SK-N-SH (cell line): ENCODE results near the gene GPR75. TPM values are rescaled to one million over a fixed set of nuclear protein-coding genes. Genes with fewer than 3 reads are reported as not detected.
A peak's percentile ranks its signal among the peaks of the same experiment; 100 is the strongest.

ENCODE experiments used
- CTCF ChIA-PET: fragments of 300-600, 350-600 bp; formaldehyde crosslinking; extraction: SDS; loops from one replicate; lab custom pipeline; 2021; lab: Yijun Ruan, JAX
- POLR2A ChIA-PET: fragments of 350-600 bp; sonication (Branson Sonifier 250); formaldehyde crosslinking; extraction: SDS; loops from one replicate; lab custom pipeline; 2020; ENCODE audit warnings: antibody characterized with exemption, inconsistent platforms; lab: Yijun Ruan, JAX
- DNase-seq: peaks from one replicate; pipeline ENCODE4 v3.0.0; 2012
- H2AFZ ChIP-seq: fragments of 200-600 bp; sonication (generic); 2 replicates; pipeline ENCODE4 v1.8.1; 2016; ENCODE audit warnings: antibody characterized with exemption, mild to moderate bottlenecking, low read depth
- H3F3A ChIP-seq: fragments of 200-600 bp; sonication (generic); replicated peaks from 2 replicates; pipeline ENCODE3; 2016; ENCODE audit warnings: antibody characterized with exemption, mild to moderate bottlenecking; ENCODE audit not compliant: insufficient read depth
- H3K27ac ChIP-seq, 2 experiments: fragments of 200-500 bp in 1 of 2; fragments of 200-600 bp in 1 of 2; sonication (Bioruptor generic) in 1 of 2; sonication (generic), shearing (Covaris generic) in 1 of 2; 2 replicates each; pipeline versions ENCODE4 v1.5.1 to v1.6.1; 2014 to 2016; ENCODE audit warnings: low read depth in 2 of 2, inconsistent platforms in 1 of 2, low read length in 1 of 2, mild to moderate bottlenecking in 1 of 2, mixed read lengths in 1 of 2
- H3K27me3 ChIP-seq: fragments of 200-600 bp; sonication (generic), shearing (Covaris generic); 2 replicates; pipeline ENCODE4 v1.6.1; 2016; ENCODE audit warnings: mixed run types; ENCODE audit not compliant: insufficient read depth
- H3K36me3 ChIP-seq, 2 experiments: fragments of 200-500 bp in 1 of 2; fragments of 200-600 bp in 1 of 2; sonication (Bioruptor generic) in 1 of 2; sonication (generic) in 1 of 2; replicated peaks in 1 of 2; 2 replicates each; pipeline versions ENCODE3 to v1.5.1; 2014 to 2016; ENCODE audit warnings: low read length in 1 of 2, mild to moderate bottlenecking in 1 of 2; ENCODE audit not compliant: insufficient read depth in 2 of 2, control insufficient read depth in 1 of 2
- H3K4me1 ChIP-seq, 2 experiments: fragments of 200-500 bp in 1 of 2; fragments of 200-600 bp in 1 of 2; sonication (Bioruptor generic) in 1 of 2; sonication (generic), shearing (Covaris generic) in 1 of 2; 2 replicates each; pipeline versions ENCODE4 v1.5.1 to v1.6.1; 2014 to 2016; ENCODE audit warnings: low read depth in 1 of 2, low read length in 1 of 2, mixed run types in 1 of 2; ENCODE audit not compliant: insufficient read depth in 2 of 2, control insufficient read depth in 1 of 2
- H3K4me2 ChIP-seq: fragments of 200-600 bp; sonication (generic), shearing (Covaris generic); 2 replicates; pipeline ENCODE4 v1.6.1; 2017; ENCODE audit warnings: mixed run types
- H3K4me3 ChIP-seq, 2 experiments: fragments of 200-500 bp in 1 of 2; fragments of 200-600 bp in 1 of 2; sonication (Bioruptor generic) in 1 of 2; sonication (generic), shearing (Covaris generic) in 1 of 2; 2 replicates each; pipeline versions ENCODE4 v1.5.1 to v1.8.1; 2014 to 2016; ENCODE audit warnings: low read depth in 2 of 2, inconsistent platforms in 1 of 2, low read length in 1 of 2, mild to moderate bottlenecking in 1 of 2, mixed read lengths in 1 of 2, moderate library complexity in 1 of 2
- H3K79me2 ChIP-seq: fragments of 200-600 bp; sonication (generic); 2 replicates; pipeline ENCODE4 v1.8.1; 2017; ENCODE audit warnings: mild to moderate bottlenecking; ENCODE audit not compliant: insufficient read depth
- H3K9ac ChIP-seq: fragments of 200-600 bp; sonication (generic); 2 replicates; pipeline ENCODE4 v1.6.1; 2017; ENCODE audit warnings: mixed run types
- H3K9me2 ChIP-seq: fragments of 200-600 bp; sonication (generic); 2 replicates; pipeline ENCODE4 v1.6.1; 2017; ENCODE audit warnings: mixed run types
- H3K9me3 ChIP-seq: fragments of 200-600 bp; sonication (generic); 2 replicates; pipeline ENCODE4 v1.6.1; 2017; ENCODE audit warnings: mixed run types, mild to moderate bottlenecking, moderate library complexity
- H4K20me1 ChIP-seq: fragments of 200-600 bp; sonication (generic); 2 replicates; pipeline ENCODE4 v1.6.1; 2017; ENCODE audit warnings: mild to moderate bottlenecking, mixed run types; ENCODE audit not compliant: insufficient read depth
- CHD2 ChIP-seq: fragments of 150-350 bp; IDR thresholded peaks from 2 replicates; pipeline ENCODE4 v1.6.1; 2018; ENCODE audit warnings: low read length; ENCODE audit not compliant: partially characterized antibody
- GATA2 ChIP-seq: sonication (generic); formaldehyde crosslinking; IDR thresholded peaks from 2 replicates; pipeline ENCODE4 v1.5.0; 2020; ENCODE audit warnings: mild to moderate bottlenecking, missing genetic modification reagents
- MXI1 ChIP-seq: IDR thresholded peaks from 2 replicates; pipeline ENCODE4 v1.6.1; 2012; ENCODE audit warnings: mild to moderate bottlenecking, low read depth, low read length, improper control_type of control experiment
- RAD21 ChIP-seq: IDR thresholded peaks from 2 replicates; pipeline ENCODE4 v1.6.1; 2012; ENCODE audit warnings: mild to moderate bottlenecking, low read length
- WGBS: methylation state at CpG from one replicate; pipeline ENCODE4 v1.1.6; 2017; ENCODE audit warnings: low lambda C conversion rate; 5-methylcytosine and 5-hydroxymethylcytosine counted together
- polyA plus RNA-seq, 3 experiments: library from polyadenylated mRNA; depleted of rRNA; stranded (reverse); fragments of >200 nt; gene quantifications; 2 replicates each; pipeline ENCODE4 v1.2.3, GENCODE V29; 2012
- TF ChIP-seq, protein P1 (sequence below): IDR thresholded peaks from 2 replicates; pipeline ENCODE4 v1.4.0; 2012; ENCODE audit warnings: low read depth, borderline replicate concordance
- TF ChIP-seq, protein P2 (sequence below): fragments of 200-600 bp; sonication (generic); IDR thresholded peaks from 2 replicates; pipeline ENCODE4 v1.6.1; 2017; ENCODE audit warnings: antibody characterized with exemption, mild to moderate bottlenecking, moderate library complexity
- TF ChIP-seq, protein P3 (sequence below): IDR thresholded peaks from 2 replicates; pipeline ENCODE4 v1.6.1; 2012; ENCODE audit warnings: mild to moderate bottlenecking, low read depth, low read length, moderate library complexity

The GPR75 gene
- 1.8 and 2.4 TPM in 2 replicates for polyA plus RNA-seq (2012; rRNA removed)
- polyA plus RNA-seq (2012; cell fraction: cytosol; rRNA removed) = 0.57 and 0.85 TPM in 2 replicates
- 7.1 and 12.0 TPM in 2 replicates for polyA plus RNA-seq (2012; cell fraction: nucleus; rRNA removed)

DNA sequence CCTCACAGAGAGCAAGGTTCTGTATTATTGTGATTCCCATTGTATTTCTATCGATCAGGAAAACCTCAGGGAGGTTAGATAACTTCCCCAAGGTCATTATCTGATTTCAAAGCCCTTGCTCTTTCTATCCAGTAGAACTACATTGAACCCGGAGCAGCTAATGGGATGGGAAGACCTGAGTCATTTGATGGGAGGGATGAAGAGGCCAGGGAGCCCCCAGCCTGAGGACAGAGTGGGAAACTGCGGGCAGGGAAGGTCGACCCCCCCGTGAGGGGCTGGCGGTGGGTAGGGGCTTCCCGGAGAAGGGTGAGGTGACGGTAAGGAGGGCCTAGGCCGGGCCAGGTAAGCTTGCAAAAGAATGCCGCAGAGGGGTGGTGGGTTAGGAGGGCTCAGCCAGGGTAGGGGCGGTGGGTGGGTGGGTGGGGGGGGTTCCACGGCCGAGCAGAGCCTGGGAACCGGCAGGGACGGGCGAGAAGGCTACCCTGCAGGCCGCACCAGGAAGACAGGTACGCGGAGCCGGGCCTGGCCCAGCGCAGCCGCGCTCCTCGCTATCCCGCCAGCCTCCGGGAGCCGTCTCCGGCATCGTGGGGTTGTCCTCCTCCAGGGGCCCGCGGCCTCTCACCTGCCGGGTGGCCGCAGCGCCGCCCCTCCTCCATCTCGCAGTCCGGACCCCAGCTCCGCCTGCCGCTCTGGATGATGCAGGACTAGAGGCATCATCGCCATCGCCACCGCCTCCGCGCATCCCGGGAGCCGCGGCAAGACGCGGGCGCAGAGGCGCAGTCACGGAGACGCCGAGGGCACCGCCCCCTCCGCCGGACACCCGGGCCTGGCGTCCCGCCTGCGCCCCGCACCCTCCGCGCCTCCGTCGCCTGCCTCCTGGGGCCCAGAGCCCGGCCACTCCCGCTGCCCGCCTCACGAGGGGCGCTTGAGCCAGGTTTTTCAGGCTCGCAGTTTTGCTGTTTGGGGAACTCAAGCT lies at the start of gene GPR75:
TSS of gene GPR75 (minus strand) at position 762 of the 976 bp plus-strand sequence. CDS start 5,211 bp downstream, outside the sequence.
- H3K9me3 ChIP-seq = no peaks in the 10 kb centered on the region
- no peaks in the 10 kb centered on the region; a peak in 2 of 4 replicates for H3K4me1 ChIP-seq
- no peak within 1 kb of the TSS for H3K4me2 ChIP-seq
- no peaks in the 10 kb centered on the region for H3K79me2 ChIP-seq
- H3K4me3 ChIP-seq = no peak within 1 kb of the TSS
- ChIA-PET POLR2A (no interaction called here), CTCF (interaction anchor here (0.6 kb wide), 1 partner anchor 141 kb away, joined by 3 read pairs; no protein-coding TSS in a partner anchor)
- H4K20me1 ChIP-seq = no peaks in the 10 kb centered on the region
- no peaks in the 10 kb centered on the region for H3K9me2 ChIP-seq
- no peaks in the 10 kb centered on the region for H3K27me3 ChIP-seq
- WGBS = 94% methylated on average over 44 of the region's 72 CpGs
- peaks cover 28 to 29% of the 10 kb centered on the region in 2 experiments for H3K36me3 ChIP-seq
- DNase-seq = peak; percentile 27
- H2AFZ ChIP-seq = no peak within 1 kb of the TSS
- TF ChIP-seq, protein P1, sequence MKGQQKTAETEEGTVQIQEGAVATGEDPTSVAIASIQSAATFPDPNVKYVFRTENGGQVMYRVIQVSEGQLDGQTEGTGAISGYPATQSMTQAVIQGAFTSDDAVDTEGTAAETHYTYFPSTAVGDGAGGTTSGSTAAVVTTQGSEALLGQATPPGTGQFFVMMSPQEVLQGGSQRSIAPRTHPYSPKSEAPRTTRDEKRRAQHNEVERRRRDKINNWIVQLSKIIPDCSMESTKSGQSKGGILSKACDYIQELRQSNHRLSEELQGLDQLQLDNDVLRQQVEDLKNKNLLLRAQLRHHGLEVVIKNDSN = no peak
- TF ChIP-seq, protein P2, sequence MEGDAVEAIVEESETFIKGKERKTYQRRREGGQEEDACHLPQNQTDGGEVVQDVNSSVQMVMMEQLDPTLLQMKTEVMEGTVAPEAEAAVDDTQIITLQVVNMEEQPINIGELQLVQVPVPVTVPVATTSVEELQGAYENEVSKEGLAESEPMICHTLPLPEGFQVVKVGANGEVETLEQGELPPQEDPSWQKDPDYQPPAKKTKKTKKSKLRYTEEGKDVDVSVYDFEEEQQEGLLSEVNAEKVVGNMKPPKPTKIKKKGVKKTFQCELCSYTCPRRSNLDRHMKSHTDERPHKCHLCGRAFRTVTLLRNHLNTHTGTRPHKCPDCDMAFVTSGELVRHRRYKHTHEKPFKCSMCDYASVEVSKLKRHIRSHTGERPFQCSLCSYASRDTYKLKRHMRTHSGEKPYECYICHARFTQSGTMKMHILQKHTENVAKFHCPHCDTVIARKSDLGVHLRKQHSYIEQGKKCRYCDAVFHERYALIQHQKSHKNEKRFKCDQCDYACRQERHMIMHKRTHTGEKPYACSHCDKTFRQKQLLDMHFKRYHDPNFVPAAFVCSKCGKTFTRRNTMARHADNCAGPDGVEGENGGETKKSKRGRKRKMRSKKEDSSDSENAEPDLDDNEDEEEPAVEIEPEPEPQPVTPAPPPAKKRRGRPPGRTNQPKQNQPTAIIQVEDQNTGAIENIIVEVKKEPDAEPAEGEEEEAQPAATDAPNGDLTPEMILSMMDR = no peak
- TF ChIP-seq GATA2 (no peak), RAD21 (no peak), CHD2 (no peak), MXI1 (no peak)
- TF ChIP-seq, protein P3, sequence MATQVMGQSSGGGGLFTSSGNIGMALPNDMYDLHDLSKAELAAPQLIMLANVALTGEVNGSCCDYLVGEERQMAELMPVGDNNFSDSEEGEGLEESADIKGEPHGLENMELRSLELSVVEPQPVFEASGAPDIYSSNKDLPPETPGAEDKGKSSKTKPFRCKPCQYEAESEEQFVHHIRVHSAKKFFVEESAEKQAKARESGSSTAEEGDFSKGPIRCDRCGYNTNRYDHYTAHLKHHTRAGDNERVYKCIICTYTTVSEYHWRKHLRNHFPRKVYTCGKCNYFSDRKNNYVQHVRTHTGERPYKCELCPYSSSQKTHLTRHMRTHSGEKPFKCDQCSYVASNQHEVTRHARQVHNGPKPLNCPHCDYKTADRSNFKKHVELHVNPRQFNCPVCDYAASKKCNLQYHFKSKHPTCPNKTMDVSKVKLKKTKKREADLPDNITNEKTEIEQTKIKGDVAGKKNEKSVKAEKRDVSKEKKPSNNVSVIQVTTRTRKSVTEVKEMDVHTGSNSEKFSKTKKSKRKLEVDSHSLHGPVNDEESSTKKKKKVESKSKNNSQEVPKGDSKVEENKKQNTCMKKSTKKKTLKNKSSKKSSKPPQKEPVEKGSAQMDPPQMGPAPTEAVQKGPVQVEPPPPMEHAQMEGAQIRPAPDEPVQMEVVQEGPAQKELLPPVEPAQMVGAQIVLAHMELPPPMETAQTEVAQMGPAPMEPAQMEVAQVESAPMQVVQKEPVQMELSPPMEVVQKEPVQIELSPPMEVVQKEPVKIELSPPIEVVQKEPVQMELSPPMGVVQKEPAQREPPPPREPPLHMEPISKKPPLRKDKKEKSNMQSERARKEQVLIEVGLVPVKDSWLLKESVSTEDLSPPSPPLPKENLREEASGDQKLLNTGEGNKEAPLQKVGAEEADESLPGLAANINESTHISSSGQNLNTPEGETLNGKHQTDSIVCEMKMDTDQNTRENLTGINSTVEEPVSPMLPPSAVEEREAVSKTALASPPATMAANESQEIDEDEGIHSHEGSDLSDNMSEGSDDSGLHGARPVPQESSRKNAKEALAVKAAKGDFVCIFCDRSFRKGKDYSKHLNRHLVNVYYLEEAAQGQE = no peak
- H3K27ac ChIP-seq = no peak within 1 kb of the TSS
- H3K9ac ChIP-seq = no peak within 1 kb of the TSS
- no peaks in the 10 kb centered on the region for H3F3A ChIP-seq
